ENCODE measurements around the gene TRPM5.

The TRPM5 gene

DNA sequence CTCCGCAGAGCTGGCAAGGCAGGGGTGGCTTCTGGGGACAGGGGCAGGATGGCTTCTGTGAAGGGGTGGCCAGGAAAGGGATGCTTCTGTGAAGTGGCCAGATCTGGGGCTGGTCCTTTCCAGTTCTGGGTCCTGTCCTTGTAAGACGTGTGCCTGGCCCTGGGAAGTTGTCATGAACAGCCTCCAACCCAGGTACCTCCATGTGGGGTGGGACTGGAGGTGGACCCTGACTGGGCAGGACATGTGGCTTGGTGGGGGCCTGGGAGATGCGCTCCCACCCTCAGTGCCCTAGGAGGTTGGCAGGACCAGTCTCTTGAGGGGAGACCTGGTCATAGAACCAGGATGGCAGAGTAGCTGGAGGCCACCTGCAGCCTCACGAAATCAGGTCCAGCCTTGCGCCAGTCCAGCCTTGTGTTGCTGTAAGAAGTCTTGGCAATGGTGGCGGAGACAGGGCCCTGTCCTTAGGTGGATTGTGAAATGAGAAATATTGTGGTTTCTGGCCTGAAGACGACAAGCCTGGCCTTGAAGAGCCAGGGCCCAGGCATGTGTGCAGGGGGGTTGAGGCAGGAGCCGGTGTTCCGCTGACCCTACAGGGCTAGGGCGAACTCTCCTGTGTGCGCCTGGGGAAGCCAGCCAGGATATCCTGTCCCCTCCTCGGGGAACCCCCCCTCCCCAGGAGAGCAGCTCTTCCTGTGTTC, 3.1 kb upstream of the TRPM5 start:
- H3K4me3 ChIP-seq (ENCODE audit: low read depth in 1 of 5, low read length in 5 of 5), result peak overlapping the region in 4 of 5 donors; percentile 10 to 64 (median 24)
- peaks cover 13 to 43% (median 36%) of the 10 kb centered on the region in 5 donors for H3K27me3 ChIP-seq (ENCODE audit: control insufficient read depth in 5 of 5, insufficient read depth in 4 of 5, low read length in 5 of 5)
- no peak overlapping the region for H3K27ac ChIP-seq (ENCODE audit: low read depth, low read length)
- H3K9me3 ChIP-seq (ENCODE audit: control insufficient read depth in 5 of 5, low read length in 5 of 5), result peaks cover 0 to 5% (median 4%) of the 10 kb centered on the region in 5 donors
- H3K9ac ChIP-seq (ENCODE audit: low read length in 5 of 5), result no peak overlapping the region
- H3K36me3 ChIP-seq (ENCODE audit: control insufficient read depth in 5 of 5, insufficient read depth in 5 of 5, low read length in 5 of 5), result no peaks in the 10 kb centered on the region
- peaks cover 0 to 36% (median 24%) of the 10 kb centered on the region in 5 donors for H3K4me1 ChIP-seq (ENCODE audit: control insufficient read depth in 5 of 5, insufficient read depth in 5 of 5, low read length in 5 of 5)

DNA sequence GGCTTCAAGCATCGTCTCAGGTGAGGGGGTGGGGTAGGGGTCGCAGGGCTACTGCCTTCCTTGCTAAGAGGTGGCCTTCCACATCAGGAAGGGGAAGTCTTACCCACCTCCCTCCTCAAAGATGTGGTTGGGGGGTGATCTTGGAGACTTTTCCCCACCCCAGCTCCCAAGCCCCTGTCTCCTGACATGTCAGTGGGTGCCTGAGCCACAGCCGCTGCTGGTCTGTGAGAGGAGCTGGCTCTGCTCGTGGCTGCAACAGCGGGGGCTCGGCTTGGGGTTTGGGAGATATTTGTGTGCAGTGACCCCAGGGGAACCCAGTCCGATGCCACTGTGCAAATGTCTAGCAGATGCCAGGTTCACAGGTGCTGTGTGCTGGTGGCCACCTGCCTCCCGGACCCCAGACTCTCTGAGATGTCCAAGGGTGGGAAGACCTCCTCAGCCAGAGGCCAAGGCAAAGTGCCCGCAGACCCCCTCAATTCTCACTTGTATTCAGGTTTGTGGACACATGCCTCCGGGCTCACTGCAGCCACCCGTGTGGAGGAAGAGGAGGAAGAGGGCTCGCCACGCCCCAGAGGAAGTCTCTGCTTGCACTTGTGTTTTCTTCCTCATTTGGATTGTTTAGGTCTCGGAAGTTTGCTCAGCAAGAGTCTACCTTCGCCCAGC, 2.4 kb upstream of the TRPM5 start:
- Histone ChIP-seq H3K9ac (ENCODE audit: low read length in 5 of 5) (peak overlapping the region in 1 of 5 donors; percentile 24), H3K9me3 (ENCODE audit: control insufficient read depth in 5 of 5, low read length in 5 of 5) (peaks cover 0 to 5% (median 4%) of the 10 kb centered on the region in 5 donors), H3K36me3 (ENCODE audit: control insufficient read depth in 5 of 5, insufficient read depth in 5 of 5, low read length in 5 of 5) (no peaks in the 10 kb centered on the region), H3K27ac (ENCODE audit: low read depth, low read length) (no peak overlapping the region), H3K4me3 (ENCODE audit: low read depth in 1 of 5, low read length in 5 of 5) (peak overlapping the region in 4 of 5 donors; percentile 22 to 64 (median 44)), H3K4me1 (ENCODE audit: control insufficient read depth in 5 of 5, insufficient read depth in 5 of 5, low read length in 5 of 5) (peaks cover 0 to 36% (median 24%) of the 10 kb centered on the region in 5 donors), H3K27me3 (ENCODE audit: control insufficient read depth in 5 of 5, insufficient read depth in 4 of 5, low read length in 5 of 5) (peaks cover 9 to 42% (median 31%) of the 10 kb centered on the region in 5 donors)

DNA sequence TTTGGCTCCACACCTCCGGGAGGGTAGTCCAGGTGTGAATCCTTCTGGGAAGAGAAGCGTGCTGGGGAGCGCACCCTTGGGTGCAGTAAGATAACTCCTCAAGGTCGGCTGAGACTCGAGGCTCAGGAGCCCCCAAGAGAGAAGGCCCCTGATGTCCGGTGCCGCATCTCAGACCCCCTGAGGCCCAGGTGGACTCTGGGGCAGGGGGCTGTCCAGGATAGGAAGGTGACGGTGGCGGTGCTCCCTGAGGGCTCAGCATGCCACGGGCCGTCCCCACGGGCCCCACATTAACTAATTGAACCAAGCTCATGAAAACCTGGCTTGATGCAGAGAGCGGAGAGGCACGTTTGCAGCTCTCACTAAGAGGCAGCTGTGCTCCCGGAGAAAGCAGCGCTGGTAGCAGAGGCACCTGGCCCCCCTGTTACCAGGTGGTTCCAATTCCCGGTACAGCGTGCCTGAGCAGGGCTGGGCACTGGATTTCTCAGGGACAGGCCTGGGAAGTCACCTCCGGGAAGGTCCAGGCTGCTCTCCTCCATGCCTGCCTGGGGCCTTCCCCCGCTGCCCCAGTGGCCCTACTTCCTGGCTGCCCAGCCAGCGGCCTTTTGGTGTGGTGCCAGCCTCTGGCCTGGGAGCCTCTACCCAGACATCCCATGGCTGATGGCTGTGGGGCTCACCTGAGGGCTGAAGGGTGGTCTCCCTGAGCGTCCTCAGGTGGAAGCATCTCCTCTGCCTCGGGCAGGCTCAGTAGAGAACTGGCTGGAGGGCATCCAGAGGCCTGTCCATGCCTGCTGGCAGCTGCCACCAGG, 1.6 kb upstream of the TRPM5 start:
- Histone ChIP-seq H3K27me3 (ENCODE audit: control insufficient read depth in 5 of 5, insufficient read depth in 4 of 5, low read length in 5 of 5) (peaks cover 12 to 36% (median 25%) of the 10 kb centered on the region in 5 donors), H3K9me3 (ENCODE audit: control insufficient read depth in 5 of 5, low read length in 5 of 5) (peaks cover 0 to 5% (median 4%) of the 10 kb centered on the region in 5 donors), H3K36me3 (ENCODE audit: control insufficient read depth in 5 of 5, insufficient read depth in 5 of 5, low read length in 5 of 5) (no peaks in the 10 kb centered on the region), H3K4me3 (ENCODE audit: low read depth in 1 of 5, low read length in 5 of 5) (peak overlapping the region in 3 of 5 donors; percentile 55 to 64 (median 63)), H3K4me1 (ENCODE audit: control insufficient read depth in 5 of 5, insufficient read depth in 5 of 5, low read length in 5 of 5) (peaks cover 0 to 36% (median 24%) of the 10 kb centered on the region in 5 donors), H3K9ac (ENCODE audit: low read length in 5 of 5) (peak overlapping the region in 1 of 5 donors; percentile 24), H3K27ac (ENCODE audit: low read depth, low read length) (no peak overlapping the region)

DNA sequence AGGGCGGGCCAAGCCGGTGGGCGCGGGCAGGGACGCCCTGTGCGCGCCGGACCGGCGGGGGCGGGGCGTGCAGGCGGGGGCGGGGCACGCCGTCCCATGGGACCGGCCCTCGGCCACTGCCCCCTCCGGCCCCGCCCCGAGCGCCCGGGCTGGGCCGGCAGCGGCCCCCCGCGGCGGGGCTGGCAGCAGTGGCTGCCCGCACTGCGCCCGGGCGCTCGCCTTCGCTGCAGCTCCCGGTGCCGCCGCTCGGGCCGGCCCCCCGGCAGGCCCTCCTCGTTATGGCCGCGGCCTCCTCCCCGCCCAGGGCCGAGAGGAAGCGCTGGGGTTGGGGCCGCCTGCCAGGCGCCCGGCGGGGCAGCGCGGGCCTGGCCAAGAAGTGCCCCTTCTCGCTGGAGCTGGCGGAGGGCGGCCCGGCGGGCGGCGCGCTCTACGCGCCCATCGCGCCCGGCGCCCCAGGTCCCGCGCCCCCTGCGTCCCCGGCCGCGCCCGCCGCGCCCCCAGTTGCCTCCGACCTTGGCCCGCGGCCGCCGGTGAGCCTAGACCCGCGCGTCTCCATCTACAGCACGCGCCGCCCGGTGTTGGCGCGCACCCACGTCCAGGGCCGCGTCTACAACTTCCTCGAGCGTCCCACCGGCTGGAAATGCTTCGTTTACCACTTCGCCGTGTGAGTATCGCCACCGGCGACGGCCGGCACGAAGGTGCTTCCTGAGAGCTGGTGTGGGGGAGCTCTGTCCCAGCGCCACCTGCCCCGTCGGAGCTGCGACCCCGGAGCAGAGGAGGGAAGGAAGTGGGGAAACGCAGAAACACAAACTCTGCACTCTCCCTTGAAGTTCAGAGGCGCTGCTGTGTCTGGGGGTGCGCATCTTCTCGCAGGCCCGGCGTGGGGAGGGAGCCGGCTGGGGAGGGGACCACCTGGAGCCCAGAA, 769 bp upstream of the TRPM5 start, which contains the start of gene KCNQ1:
Gene KCNQ1 (plus strand): TSS at position 188 of the 925 bp plus-strand sequence. CDS start 91 bp downstream, at position 279.
- H3K27ac ChIP-seq (ENCODE audit: low read depth, low read length), result no peak within 1 kb of the TSS
- peak within 1 kb of the TSS in 1 of 5 donors; percentile 23 for H3K9ac ChIP-seq (ENCODE audit: low read length in 5 of 5)
- H3K36me3 ChIP-seq (ENCODE audit: control insufficient read depth in 5 of 5, insufficient read depth in 5 of 5, low read length in 5 of 5), result no peaks in the 10 kb centered on the region
- H3K4me3 ChIP-seq (ENCODE audit: low read depth in 1 of 5, low read length in 5 of 5), result peak within 1 kb of the TSS in 4 of 5 donors; percentile 33 to 64 (median 59)
- peaks cover 0 to 39% (median 24%) of the 10 kb centered on the region in 5 donors for H3K4me1 ChIP-seq (ENCODE audit: control insufficient read depth in 5 of 5, insufficient read depth in 5 of 5, low read length in 5 of 5)
- H3K9me3 ChIP-seq (ENCODE audit: control insufficient read depth in 5 of 5, low read length in 5 of 5), result peaks cover 0 to 5% (median 4%) of the 10 kb centered on the region in 5 donors
- peaks cover 11 to 37% (median 22%) of the 10 kb centered on the region in 5 donors for H3K27me3 ChIP-seq (ENCODE audit: control insufficient read depth in 5 of 5, insufficient read depth in 4 of 5, low read length in 5 of 5)

DNA sequence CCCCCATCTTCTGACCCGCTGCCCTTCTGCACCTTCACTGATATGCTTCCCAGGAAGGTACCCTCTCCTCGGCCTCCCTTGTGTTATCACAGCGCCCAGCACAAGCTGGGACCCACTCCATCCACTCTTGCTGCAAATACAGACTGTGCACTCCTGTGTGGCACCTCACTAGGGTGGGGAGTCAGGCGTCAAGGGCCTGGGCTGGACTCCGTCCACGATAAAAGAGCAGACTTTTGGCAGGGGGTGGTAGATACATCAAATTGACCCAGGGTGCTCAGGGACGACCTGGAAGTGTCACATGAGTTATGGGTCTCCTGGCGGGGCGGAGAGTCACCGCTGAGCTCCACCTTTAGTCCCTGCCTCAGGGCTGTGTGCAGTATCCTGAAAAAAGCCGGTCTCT, 908 bp downstream of the TRPM5 start:
- H3K36me3 ChIP-seq (ENCODE audit: control insufficient read depth in 5 of 5, insufficient read depth in 5 of 5, low read length in 5 of 5), result no peaks in the 10 kb centered on the region
- no peak overlapping the region for H3K27ac ChIP-seq (ENCODE audit: low read depth, low read length)
- peaks cover 0 to 5% (median 4%) of the 10 kb centered on the region in 5 donors for H3K9me3 ChIP-seq (ENCODE audit: control insufficient read depth in 5 of 5, low read length in 5 of 5)
- H3K4me3 ChIP-seq (ENCODE audit: low read depth in 1 of 5, low read length in 5 of 5), result no peak overlapping the region
- peaks cover 0 to 39% (median 24%) of the 10 kb centered on the region in 5 donors for H3K4me1 ChIP-seq (ENCODE audit: control insufficient read depth in 5 of 5, insufficient read depth in 5 of 5, low read length in 5 of 5)
- no peak overlapping the region for H3K9ac ChIP-seq (ENCODE audit: low read length in 5 of 5)
- peaks cover 11 to 31% (median 20%) of the 10 kb centered on the region in 5 donors for H3K27me3 ChIP-seq (ENCODE audit: control insufficient read depth in 5 of 5, insufficient read depth in 4 of 5, low read length in 5 of 5)

DNA sequence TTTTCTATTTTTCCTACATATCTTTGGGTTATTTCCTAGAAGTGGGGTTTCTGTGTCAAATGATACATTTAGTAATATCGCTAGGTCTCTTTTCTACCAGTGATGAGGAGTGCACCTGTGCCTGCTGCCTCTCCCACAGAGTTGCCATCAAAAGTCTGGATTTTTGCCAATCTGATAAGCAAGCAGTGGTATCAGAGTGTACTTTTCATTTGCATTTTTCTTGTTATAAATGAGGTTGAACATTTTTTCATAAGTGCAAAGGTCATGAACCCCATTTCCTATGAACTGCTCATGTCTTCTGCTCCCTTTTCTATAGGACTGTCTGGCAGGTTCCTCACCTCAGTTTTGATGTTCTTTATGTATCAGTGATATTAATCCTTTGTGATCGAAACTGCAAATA, 1.7 kb downstream of the TRPM5 start:
- Histone ChIP-seq H3K36me3 (ENCODE audit: control insufficient read depth in 5 of 5, insufficient read depth in 5 of 5, low read length in 5 of 5) (no peaks in the 10 kb centered on the region), H3K27ac (ENCODE audit: low read depth, low read length) (no peak overlapping the region), H3K4me1 (ENCODE audit: control insufficient read depth in 5 of 5, insufficient read depth in 5 of 5, low read length in 5 of 5) (peaks cover 0 to 31% (median 18%) of the 10 kb centered on the region in 5 donors), H3K27me3 (ENCODE audit: control insufficient read depth in 5 of 5, insufficient read depth in 4 of 5, low read length in 5 of 5) (peaks cover 8 to 32% (median 20%) of the 10 kb centered on the region in 5 donors), H3K4me3 (ENCODE audit: low read depth in 1 of 5, low read length in 5 of 5) (no peak overlapping the region), H3K9ac (ENCODE audit: low read length in 5 of 5) (no peak overlapping the region), H3K9me3 (ENCODE audit: control insufficient read depth in 5 of 5, low read length in 5 of 5) (peaks cover 0 to 5% (median 4%) of the 10 kb centered on the region in 5 donors)

DNA sequence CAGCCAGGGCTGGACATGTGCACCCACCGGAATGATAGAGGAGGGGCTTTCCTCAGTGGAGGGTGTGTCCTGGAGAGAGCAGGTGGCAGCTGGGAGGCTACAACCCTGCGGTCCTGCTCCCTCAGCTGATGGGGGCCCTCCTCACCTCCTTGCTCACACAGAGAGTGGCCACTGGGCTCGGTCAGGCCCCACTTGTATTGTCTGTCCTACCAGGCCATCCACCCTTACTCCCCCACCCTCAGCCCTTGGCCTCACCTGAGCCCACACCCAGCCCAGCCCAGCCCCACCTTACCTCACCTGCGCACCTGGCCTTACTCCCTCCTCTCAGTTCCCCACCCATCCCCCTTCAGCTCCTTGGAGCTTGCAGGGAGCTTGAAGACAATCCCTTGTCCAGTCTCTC, 3.1 kb downstream of the TRPM5 start:
- peaks cover 0 to 16% (median 4%) of the 10 kb centered on the region in 5 donors for H3K4me1 ChIP-seq (ENCODE audit: control insufficient read depth in 5 of 5, insufficient read depth in 5 of 5, low read length in 5 of 5)
- peaks cover 12 to 29% (median 17%) of the 10 kb centered on the region in 5 donors for H3K27me3 ChIP-seq (ENCODE audit: control insufficient read depth in 5 of 5, insufficient read depth in 4 of 5, low read length in 5 of 5)
- H3K27ac ChIP-seq (ENCODE audit: low read depth, low read length), result no peak overlapping the region
- H3K9me3 ChIP-seq (ENCODE audit: control insufficient read depth in 5 of 5, low read length in 5 of 5), result peaks cover 0 to 5% (median 4%) of the 10 kb centered on the region in 5 donors
- no peak overlapping the region for H3K9ac ChIP-seq (ENCODE audit: low read length in 5 of 5)
- H3K4me3 ChIP-seq (ENCODE audit: low read depth in 1 of 5, low read length in 5 of 5), result no peak overlapping the region
- H3K36me3 ChIP-seq (ENCODE audit: control insufficient read depth in 5 of 5, insufficient read depth in 5 of 5, low read length in 5 of 5), result no peaks in the 10 kb centered on the region

DNA sequence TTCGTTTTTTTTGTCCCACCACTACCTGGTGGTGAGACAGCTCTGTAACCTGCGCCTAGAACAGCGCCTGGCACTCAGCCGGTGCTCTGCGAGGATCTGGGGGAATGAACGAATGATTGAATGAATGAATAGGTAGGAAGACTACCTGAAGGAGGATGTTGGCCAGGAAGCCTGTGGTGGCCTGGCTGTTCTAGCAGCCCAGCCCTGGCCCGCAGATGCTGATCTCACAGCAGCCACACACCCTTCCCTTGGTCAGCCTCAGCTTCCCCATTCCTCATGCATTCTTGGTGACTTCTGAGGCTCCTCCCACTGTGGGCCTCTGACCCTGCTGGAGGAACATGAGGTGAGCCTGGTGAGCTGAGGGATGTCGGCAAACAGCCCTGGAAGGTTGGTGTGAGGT, 3.7 kb downstream of the TRPM5 start:
- peaks cover 0 to 11% (median 0%) of the 10 kb centered on the region in 5 donors for H3K4me1 ChIP-seq (ENCODE audit: control insufficient read depth in 5 of 5, insufficient read depth in 5 of 5, low read length in 5 of 5)
- H3K9ac ChIP-seq (ENCODE audit: low read length in 5 of 5), result no peak overlapping the region
- H3K27me3 ChIP-seq (ENCODE audit: control insufficient read depth in 5 of 5, insufficient read depth in 4 of 5, low read length in 5 of 5), result peaks cover 10 to 24% (median 16%) of the 10 kb centered on the region in 5 donors
- H3K27ac ChIP-seq (ENCODE audit: low read depth, low read length), result no peak overlapping the region
- H3K36me3 ChIP-seq (ENCODE audit: control insufficient read depth in 5 of 5, insufficient read depth in 5 of 5, low read length in 5 of 5), result no peaks in the 10 kb centered on the region
- no peak overlapping the region for H3K4me3 ChIP-seq (ENCODE audit: low read depth in 1 of 5, low read length in 5 of 5)
- H3K9me3 ChIP-seq (ENCODE audit: control insufficient read depth in 5 of 5, low read length in 5 of 5), result peaks cover 0 to 5% (median 4%) of the 10 kb centered on the region in 5 donors

DNA sequence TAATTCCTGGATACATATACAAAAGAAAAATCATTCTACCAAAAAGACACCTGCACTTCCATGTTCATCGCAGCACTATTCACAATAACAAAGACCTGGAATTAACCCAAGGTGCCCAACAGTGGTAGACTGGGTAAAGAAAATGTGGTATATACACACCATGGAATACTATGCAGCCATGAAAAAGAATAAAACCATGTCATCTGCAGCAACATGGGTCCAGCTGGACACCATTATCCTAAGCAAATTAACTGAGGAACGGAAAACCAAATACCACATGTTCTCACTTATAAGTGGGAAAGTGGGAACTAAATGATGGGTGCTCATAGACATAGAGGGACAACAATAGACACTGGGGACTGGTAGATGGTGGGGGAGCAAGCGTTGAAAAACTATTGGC, 4.5 kb downstream of the TRPM5 start:
- Histone ChIP-seq H3K4me3 (ENCODE audit: low read depth in 1 of 5, low read length in 5 of 5) (no peak overlapping the region), H3K36me3 (ENCODE audit: control insufficient read depth in 5 of 5, insufficient read depth in 5 of 5, low read length in 5 of 5) (no peaks in the 10 kb centered on the region), H3K4me1 (ENCODE audit: control insufficient read depth in 5 of 5, insufficient read depth in 5 of 5, low read length in 5 of 5) (peaks cover 0 to 6% (median 0%) of the 10 kb centered on the region in 5 donors), H3K27ac (ENCODE audit: low read depth, low read length) (no peak overlapping the region), H3K9ac (ENCODE audit: low read length in 5 of 5) (no peak overlapping the region), H3K27me3 (ENCODE audit: control insufficient read depth in 5 of 5, insufficient read depth in 4 of 5, low read length in 5 of 5) (peaks cover 12 to 23% (median 16%) of the 10 kb centered on the region in 5 donors), H3K9me3 (ENCODE audit: control insufficient read depth in 5 of 5, low read length in 5 of 5) (peaks cover 0 to 5% (median 4%) of the 10 kb centered on the region in 5 donors)

Data from subcutaneous abdominal adipose tissue (tissue), 5 donors.